Posterior cingulate gyrus (tissue), 11 donors: Measurements from ENCODE around the gene MCF2L.

Experiments used
- DNase-seq, 10 donors: peaks; one replicate each; pipeline versions ENCODE4 v3.0.0 to v3.0.0-alpha.2; 2020 to 2021; ENCODE audit warnings: mixed read lengths in 3 of 10
- intact Hi-C: fragments of 100-400 bp; cut with DNase I; formaldehyde crosslinking; loops from one replicate; pipeline ENCODE4 v1.15.1; 2023

Gene MCF2L

GRCh38 chr13:113146750-113147149, 177.7 kb downstream of the MCF2L start:
- intact Hi-C loops, result no loop called here
- DNase-seq, result peak in 2 of 10 donors; percentile 60 to 76

DNA sequence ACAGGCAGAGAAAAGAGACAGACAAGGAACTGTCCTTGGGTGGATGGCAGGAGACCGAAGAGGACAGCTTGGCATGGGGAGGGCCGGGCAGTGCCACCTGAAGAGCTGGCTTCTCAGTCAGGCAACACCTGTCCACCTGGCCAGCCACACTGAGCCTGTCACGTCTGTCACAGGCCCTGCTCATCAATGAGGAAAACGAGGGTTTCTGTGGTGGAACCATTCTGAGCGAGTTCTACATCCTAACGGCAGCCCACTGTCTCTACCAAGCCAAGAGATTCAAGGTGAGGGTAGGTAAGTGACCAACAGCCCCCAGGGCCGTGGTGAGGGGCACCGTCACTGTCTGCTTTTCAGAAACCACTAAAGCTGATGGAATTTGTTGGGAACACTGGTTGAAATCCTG, 178.2 kb downstream of the MCF2L start:
- DNase-seq, result peak in 1 of 10 donors; percentile 77
- intact Hi-C loops, result no loop called here

DNA sequence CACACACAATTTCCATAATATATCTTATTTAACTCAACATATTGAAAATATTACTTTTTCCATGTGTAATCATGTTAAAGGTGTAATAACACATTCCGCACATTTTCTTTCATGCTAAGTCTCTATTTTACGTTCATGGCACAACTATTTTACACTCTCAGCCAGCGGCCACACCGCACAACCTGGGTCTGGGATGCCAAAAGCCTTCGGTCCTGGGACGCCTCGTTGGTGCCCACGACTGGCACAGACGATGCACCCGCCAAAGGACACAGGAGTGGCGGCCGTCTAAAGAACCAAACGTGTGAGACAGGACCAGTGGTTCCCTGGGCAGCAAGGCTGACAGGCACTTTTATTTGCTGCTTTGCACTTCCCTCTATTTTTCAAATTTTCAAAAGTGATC, 179.4 kb downstream of the MCF2L start:
- DNase-seq, result no peak
- intact Hi-C loops, result no loop called here

- intact Hi-C loops, result no loop called here
- peak in 1 of 10 donors; percentile 71 for DNase-seq
These were observed 180.0 kb downstream of the MCF2L start for GRCh38 chr13:113148940-113149503.
